Measurements from ENCODE around the gene DUSP22. TPM values are rescaled to one million over a fixed set of nuclear protein-coding genes. Genes with fewer than 3 reads are reported as not detected.

Gene DUSP22
- total RNA-seq, 4 donors from 2014 or later: 67.0 to 97.3 (median 78.0) TPM

DNA sequence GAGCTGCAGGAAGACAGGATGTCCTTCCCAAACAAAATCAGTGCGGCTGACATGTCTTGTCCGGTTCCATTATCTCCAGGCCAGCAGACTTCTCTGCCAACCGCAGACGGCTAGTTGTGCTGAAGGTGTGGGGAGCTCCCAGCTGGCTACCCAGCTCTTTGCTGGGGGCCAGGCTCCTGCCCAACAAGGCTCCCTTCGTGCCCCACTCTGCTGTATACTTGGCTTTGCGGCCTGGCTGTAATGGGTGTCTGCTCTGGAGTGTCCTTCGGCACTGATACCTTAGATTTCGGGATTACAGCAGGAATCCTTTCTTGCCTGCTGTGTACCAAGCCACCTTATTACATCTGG lies 50.5 kb downstream of the DUSP22 start:
- H3K4me1 ChIP-seq: no peaks in the 10 kb centered on the region
- no peak overlapping the region for H3K27ac ChIP-seq
- no peak overlapping the region for H3K4me3 ChIP-seq
- no peaks in the 10 kb centered on the region for H3K27me3 ChIP-seq
- ATAC-seq: no peak
- 78 to 85% methylated on average over 7 to 8 of the region's 8 CpGs for WGBS, 2 donors (ENCODE audit: low coverage in 1 of 2)
- no peak for TF ChIP-seq EP300 (IDR thresholded peaks at IDR 0.05)
- no peak for TF ChIP-seq CTCF (IDR thresholded peaks at IDR 0.05)
- TF ChIP-seq POLR2AphosphoS5 (IDR thresholded peaks at IDR 0.05): no peak
- no peaks in the 10 kb centered on the region for H3K9me3 ChIP-seq
- peaks cover 0 to 25% of the 10 kb centered on the region in 2 donors for H3K36me3 ChIP-seq

DNA sequence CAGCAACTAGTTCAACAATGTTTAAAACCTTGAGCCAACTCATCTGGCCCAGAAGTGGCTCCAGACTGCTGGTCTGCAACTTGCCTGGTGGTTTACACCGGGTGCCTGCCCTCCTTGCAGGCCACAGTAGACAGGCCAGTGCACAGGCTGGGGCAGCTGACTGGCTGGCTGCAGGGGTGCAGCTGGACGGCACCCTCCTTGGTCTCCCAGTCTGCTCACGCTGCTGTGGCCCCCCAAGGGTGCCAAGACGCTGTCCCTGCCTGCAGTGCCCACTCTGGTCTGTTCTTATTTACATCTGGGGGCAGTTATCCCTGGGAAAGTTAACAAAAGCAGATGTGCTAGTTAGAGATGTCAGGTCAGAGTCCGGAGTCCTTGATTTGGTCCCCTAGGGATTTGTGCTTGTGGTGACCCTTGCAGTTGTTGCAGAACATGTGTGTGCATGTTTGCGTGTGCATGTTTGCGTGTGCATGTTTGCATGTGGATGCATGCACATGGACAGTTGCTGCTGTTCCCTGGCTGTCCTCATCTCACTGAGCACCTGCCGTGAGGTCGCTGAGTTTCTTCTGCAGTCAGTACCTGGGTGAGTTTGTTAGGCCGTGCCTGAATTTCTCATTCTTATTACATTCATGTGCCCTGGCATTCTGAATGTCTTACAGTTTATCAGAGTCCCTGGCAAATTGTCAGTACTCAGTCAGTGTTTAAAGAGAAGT lies 51.1 kb downstream of the DUSP22 start:
- 77 to 84% methylated on average over 6 to 8 of the region's 10 CpGs for WGBS, 2 donors (ENCODE audit: low coverage in 1 of 2)
- no peak for TF ChIP-seq POLR2AphosphoS5 (IDR thresholded peaks at IDR 0.05)
- TF ChIP-seq EP300 (IDR thresholded peaks at IDR 0.05): no peak
- TF ChIP-seq CTCF (IDR thresholded peaks at IDR 0.05): no peak
- no peak for TF ChIP-seq POLR2A (IDR thresholded peaks at IDR 0.05)
- H3K27me3 ChIP-seq: no peaks in the 10 kb centered on the region
- ATAC-seq: no peak
- H3K36me3 ChIP-seq: peaks cover 0 to 30% of the 10 kb centered on the region in 2 donors
- H3K4me3 ChIP-seq: no peak overlapping the region
- no peaks in the 10 kb centered on the region for H3K9me3 ChIP-seq
- no peak overlapping the region for H3K27ac ChIP-seq
- no peaks in the 10 kb centered on the region for H3K4me1 ChIP-seq

DNA sequence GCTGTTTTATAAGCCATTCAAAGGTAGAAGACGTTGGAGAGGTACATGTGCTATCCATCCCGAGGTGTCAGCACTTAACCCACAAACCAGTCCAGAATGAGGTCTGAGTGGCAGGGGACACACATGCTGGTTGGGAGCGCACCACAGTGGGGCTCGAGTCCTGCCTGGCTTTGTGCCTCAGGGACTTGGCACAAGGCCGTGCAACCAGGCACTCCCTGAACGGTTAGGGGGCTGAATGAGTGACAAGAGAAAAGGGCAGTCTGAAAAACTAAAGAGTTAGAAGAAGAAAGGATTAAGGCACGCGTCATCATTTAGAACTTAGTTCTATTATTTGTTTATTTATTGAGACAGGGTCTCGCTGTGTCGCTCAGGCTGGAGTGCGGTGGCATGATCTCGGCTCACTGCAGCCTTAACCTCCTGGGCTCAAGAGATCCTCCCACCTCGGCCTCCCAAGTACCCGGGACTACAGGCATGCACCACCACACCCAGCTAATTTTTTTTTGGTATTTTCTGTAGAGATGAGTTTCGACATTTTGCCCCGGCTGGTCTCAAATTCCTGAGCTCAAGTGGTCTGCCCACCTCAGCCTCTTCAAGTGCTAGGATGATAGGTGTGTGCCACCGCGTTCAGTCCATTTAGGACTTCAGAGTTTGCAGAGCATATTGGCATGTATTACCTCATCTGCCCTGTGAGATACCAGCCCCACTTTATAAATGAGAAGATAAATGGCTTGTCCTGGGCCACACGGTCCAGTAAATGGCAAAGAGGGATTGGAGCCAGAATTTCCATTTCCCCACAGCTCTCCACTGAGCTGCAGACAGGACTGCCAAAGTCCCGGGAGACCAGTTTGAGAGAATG lies 51.9 kb downstream of the DUSP22 start:
- no peak overlapping the region for H3K27ac ChIP-seq
- 83 to 85% methylated on average over 16 to 20 of the region's 20 CpGs for WGBS, 2 donors (ENCODE audit: low coverage in 1 of 2)
- no peaks in the 10 kb centered on the region for H3K27me3 ChIP-seq
- ATAC-seq: no peak
- H3K36me3 ChIP-seq: peaks cover 0 to 38% of the 10 kb centered on the region in 2 donors
- no peaks in the 10 kb centered on the region for H3K4me1 ChIP-seq
- H3K4me3 ChIP-seq: no peak overlapping the region
- TF ChIP-seq CTCF (IDR thresholded peaks at IDR 0.05) (no peak), POLR2A (IDR thresholded peaks at IDR 0.05) (no peak)
- H3K9me3 ChIP-seq: no peaks in the 10 kb centered on the region

GRCh38 chr6:344816-345340 lies 52.6 kb downstream of the DUSP22 start:
- WGBS, 2 donors (ENCODE audit: low coverage in 1 of 2): 62 to 83% methylated on average over 3 to 8 of the region's 8 CpGs
- H3K9me3 ChIP-seq: no peaks in the 10 kb centered on the region
- no peak for TF ChIP-seq EP300 (IDR thresholded peaks at IDR 0.05)
- TF ChIP-seq POLR2A (IDR thresholded peaks at IDR 0.05): no peak
- no peak for TF ChIP-seq CTCF (IDR thresholded peaks at IDR 0.05)
- TF ChIP-seq POLR2AphosphoS5 (IDR thresholded peaks at IDR 0.05): no peak
- peaks cover 0 to 45% of the 10 kb centered on the region in 2 donors for H3K36me3 ChIP-seq
- no peak for ATAC-seq
- no peaks in the 10 kb centered on the region for H3K27me3 ChIP-seq
- H3K4me1 ChIP-seq: no peaks in the 10 kb centered on the region
- no peak overlapping the region for H3K4me3 ChIP-seq
- no peak overlapping the region for H3K27ac ChIP-seq
